Measurements from ENCODE around the gene TAF4.

TAF4 gene

DNA sequence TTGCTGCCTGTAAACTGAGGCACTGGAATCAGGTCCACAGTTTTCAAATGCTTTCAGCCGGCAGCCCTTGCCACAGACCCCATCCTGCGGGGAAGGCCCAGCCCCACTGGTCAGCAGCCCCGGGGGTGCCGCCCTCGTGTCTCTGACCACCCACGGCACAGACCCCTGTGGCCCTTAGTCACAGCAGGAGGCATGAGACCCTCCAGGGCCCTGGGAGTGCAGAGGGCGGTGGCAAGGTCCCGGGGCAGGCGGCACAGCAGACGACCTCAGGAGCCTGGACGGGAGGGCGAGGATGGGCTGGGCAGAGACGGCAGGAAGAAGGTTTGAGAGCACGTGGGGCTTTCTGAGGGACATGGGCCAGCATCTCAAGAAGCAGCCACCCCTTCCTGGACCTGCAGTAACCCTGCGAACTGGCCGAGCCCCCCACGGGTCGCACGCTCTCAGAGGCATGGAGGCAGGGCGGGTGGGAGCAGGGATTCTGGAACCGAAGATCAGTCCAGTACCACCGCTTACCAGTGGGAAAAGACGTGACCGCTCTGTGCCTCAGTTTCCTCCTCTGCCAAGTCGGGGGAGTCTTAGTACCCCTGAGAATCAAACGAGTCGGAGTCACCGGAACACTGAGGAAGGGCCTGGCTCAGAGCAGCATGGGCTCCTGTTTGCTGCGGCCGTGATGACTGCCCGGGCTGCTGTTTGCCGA lies 140.7 kb downstream of the TAF4 start:
- no peak for DNase-seq (ENCODE audit: extremely low read depth in 1 of 2, low read depth in 1 of 2)
